ENCODE data around the gene PHACTR4.
A peak's percentile ranks its signal among the peaks of the same experiment; 100 is the strongest.
"Not testable (repeated sequence)": the region's sequence is repeated elsewhere in the genome, so short reads cannot be mapped to it uniquely, and the experiment has no call there.

PHACTR4 gene

GRCh38 chr1:28437264-28437923 is 67.9 kb downstream of the PHACTR4 start:
- DNase-seq (ENCODE audit: low spot score): peak; percentile 17

- DNase-seq (ENCODE audit: low spot score): peak; percentile 62
These were observed 68.6 kb downstream of the PHACTR4 start for GRCh38 chr1:28437924-28438699.

GRCh38 chr1:28439320-28439719 is 69.8 kb downstream of the PHACTR4 start:
- DNase-seq (ENCODE audit: low spot score): no peak

GRCh38 chr1:28441674-28442073 is 72.1 kb downstream of the PHACTR4 start:
- no peak for DNase-seq (ENCODE audit: low spot score)

GRCh38 chr1:28443550-28443949 is 74.0 kb downstream of the PHACTR4 start:
- DNase-seq (ENCODE audit: low spot score): no peak

GRCh38 chr1:28447679-28448078 is 78.1 kb downstream of the PHACTR4 start:
- no peak for DNase-seq (ENCODE audit: low spot score)

- DNase-seq (ENCODE audit: low spot score): not testable (repeated sequence)
These were observed 78.6 kb downstream of the PHACTR4 start for GRCh38 chr1:28448094-28448611.

- no peak for DNase-seq (ENCODE audit: low spot score)
These were observed 80.4 kb downstream of the PHACTR4 start for GRCh38 chr1:28449904-28450303.

GRCh38 chr1:28450561-28450960 is 81.0 kb downstream of the PHACTR4 start:
- DNase-seq (ENCODE audit: low spot score): no peak

- no peak for DNase-seq (ENCODE audit: low spot score)
These were observed 81.5 kb downstream of the PHACTR4 start for GRCh38 chr1:28451011-28451410.

GRCh38 chr1:28456078-28456477 is 86.5 kb downstream of the PHACTR4 start:
- DNase-seq (ENCODE audit: low spot score): no peak

- no peak for DNase-seq (ENCODE audit: low spot score)
These were observed 88.1 kb downstream of the PHACTR4 start for GRCh38 chr1:28457678-28458077.

GRCh38 chr1:28458237-28459228 is 89.0 kb downstream of the PHACTR4 start:
- no peak for DNase-seq (ENCODE audit: low spot score)

- no peak for DNase-seq (ENCODE audit: low spot score)
These were observed 96.8 kb downstream of the PHACTR4 start for GRCh38 chr1:28466226-28466778.

GRCh38 chr1:28470146-28470545 is 100.6 kb downstream of the PHACTR4 start:
- no peak for DNase-seq (ENCODE audit: low spot score)

- not testable (repeated sequence) for DNase-seq (ENCODE audit: low spot score)
These were observed 110.0 kb downstream of the PHACTR4 start for GRCh38 chr1:28479497-28479896.

GRCh38 chr1:28480308-28480707 is 110.8 kb downstream of the PHACTR4 start:
- DNase-seq (ENCODE audit: low spot score): no peak

GRCh38 chr1:28482138-28482537 is 112.6 kb downstream of the PHACTR4 start:
- DNase-seq (ENCODE audit: low spot score): no peak

- no peak for DNase-seq (ENCODE audit: low spot score)
These were observed 113.2 kb downstream of the PHACTR4 start for GRCh38 chr1:28482702-28483101.

GRCh38 chr1:28494737-28495136 is 125.2 kb downstream of the PHACTR4 start:
- no peak for DNase-seq (ENCODE audit: low spot score)

- DNase-seq (ENCODE audit: low spot score): no peak
These were observed 130.0 kb downstream of the PHACTR4 start for GRCh38 chr1:28499553-28499952.

- no peak for DNase-seq (ENCODE audit: low spot score)
These were observed 132.4 kb downstream of the PHACTR4 start for GRCh38 chr1:28501925-28502324.

Data from pons (tissue), 1 donor.